ENCODE data around the gene INKA2.

Gene INKA2

DNA sequence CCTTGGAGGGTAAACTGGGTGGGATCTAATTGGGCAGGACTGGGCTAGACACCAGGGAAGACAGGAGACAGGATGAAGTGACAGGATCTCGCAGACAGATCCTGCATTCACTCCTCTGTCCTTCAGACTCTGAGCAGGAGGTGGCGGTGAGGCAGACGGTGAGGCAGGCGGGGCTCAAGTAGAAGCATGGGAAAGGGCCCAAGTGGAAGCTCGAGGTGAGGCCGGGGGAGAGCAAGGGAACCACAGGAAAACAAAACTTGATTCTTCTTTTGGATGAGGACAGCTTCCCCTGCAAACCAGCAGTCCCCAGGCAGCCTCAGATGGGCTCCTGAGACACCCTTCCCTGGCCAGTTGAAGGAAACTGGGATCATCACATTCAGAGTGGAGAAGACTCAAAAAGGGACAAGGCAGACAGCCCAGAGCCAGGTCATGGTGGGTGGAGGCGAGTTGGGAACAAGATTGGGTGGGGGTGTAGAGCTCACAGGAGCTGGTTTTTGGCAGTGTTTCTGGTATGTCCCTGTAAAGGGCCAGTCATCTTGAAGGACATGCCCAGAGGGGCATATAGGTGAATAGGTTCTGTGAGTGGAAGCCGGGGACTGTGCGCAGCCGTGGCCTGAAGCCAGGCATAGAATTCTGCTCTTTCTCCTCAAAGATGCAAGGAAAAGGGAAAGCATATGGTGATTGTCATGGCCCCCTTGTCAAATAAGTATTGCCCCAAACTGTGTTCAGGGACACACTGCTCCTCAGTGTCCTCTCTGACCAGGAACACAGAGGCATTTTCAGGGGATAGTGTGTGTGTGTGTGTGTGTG is 18.0 kb downstream of the INKA2 start:
- no peaks in the 10 kb centered on the region for H3K79me2 ChIP-seq (ENCODE audit: low read length)
- no peak overlapping the region for H3K4me2 ChIP-seq (ENCODE audit: low read depth, low read length)
- H3K9me2 ChIP-seq (replicated peaks; ENCODE audit: insufficient read depth, low read length): no peaks in the 10 kb centered on the region
- no peaks in the 10 kb centered on the region for H3K27me3 ChIP-seq (replicated peaks; ENCODE audit: insufficient read depth, low read length)
- H3K27ac ChIP-seq (ENCODE audit: low read length): no peak overlapping the region
- TF ChIP-seq, protein P1, sequence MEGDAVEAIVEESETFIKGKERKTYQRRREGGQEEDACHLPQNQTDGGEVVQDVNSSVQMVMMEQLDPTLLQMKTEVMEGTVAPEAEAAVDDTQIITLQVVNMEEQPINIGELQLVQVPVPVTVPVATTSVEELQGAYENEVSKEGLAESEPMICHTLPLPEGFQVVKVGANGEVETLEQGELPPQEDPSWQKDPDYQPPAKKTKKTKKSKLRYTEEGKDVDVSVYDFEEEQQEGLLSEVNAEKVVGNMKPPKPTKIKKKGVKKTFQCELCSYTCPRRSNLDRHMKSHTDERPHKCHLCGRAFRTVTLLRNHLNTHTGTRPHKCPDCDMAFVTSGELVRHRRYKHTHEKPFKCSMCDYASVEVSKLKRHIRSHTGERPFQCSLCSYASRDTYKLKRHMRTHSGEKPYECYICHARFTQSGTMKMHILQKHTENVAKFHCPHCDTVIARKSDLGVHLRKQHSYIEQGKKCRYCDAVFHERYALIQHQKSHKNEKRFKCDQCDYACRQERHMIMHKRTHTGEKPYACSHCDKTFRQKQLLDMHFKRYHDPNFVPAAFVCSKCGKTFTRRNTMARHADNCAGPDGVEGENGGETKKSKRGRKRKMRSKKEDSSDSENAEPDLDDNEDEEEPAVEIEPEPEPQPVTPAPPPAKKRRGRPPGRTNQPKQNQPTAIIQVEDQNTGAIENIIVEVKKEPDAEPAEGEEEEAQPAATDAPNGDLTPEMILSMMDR (IDR thresholded peaks at IDR 0.05; ENCODE audit: low read length): no peak
- TF ChIP-seq EZH2phosphoT487 (IDR thresholded peaks at IDR 0.05; ENCODE audit: low read length) (no peak), EZH2 (optimal IDR thresholded peaks at IDR 0.05; ENCODE audit: low read depth, low read length) (no peak)
- H4K20me1 ChIP-seq (ENCODE audit: insufficient read depth, low read length): no peaks in the 10 kb centered on the region
- H3K4me1 ChIP-seq (ENCODE audit: low read length): peaks cover 7% of the 10 kb centered on the region
- no peak overlapping the region for H3K9ac ChIP-seq (ENCODE audit: low read length)
- H2AFZ ChIP-seq (ENCODE audit: low read length): no peak overlapping the region
- DNase-seq: no peak
- H3K4me3 ChIP-seq (ENCODE audit: low read length): no peak overlapping the region
- peaks cover 4% of the 10 kb centered on the region; the same call in 1 of the 2 replicates for H3F3A ChIP-seq (ENCODE audit: insufficient read depth, low read length)
- no peaks in the 10 kb centered on the region for H3K36me3 ChIP-seq (replicated peaks; ENCODE audit: insufficient read depth, low read length)
- H3K9me3 ChIP-seq (replicated peaks; ENCODE audit: insufficient read depth, low read length): no peaks in the 10 kb centered on the region

GRCh38 chr1:111720274-111720976 is 18.8 kb downstream of the INKA2 start:
- H3K36me3 ChIP-seq (replicated peaks; ENCODE audit: insufficient read depth, low read length): no peaks in the 10 kb centered on the region
- TF ChIP-seq, protein P1 (IDR thresholded peaks at IDR 0.05; ENCODE audit: low read length): no peak
- no peak for TF ChIP-seq EZH2phosphoT487 (IDR thresholded peaks at IDR 0.05; ENCODE audit: low read length)
- TF ChIP-seq EZH2 (optimal IDR thresholded peaks at IDR 0.05; ENCODE audit: low read depth, low read length): no peak
- H3K4me3 ChIP-seq (ENCODE audit: low read length): no peak overlapping the region
- H3K27ac ChIP-seq (ENCODE audit: low read length): no peak overlapping the region
- H3K9me2 ChIP-seq (replicated peaks; ENCODE audit: insufficient read depth, low read length): no peaks in the 10 kb centered on the region
- no peaks in the 10 kb centered on the region for H3K27me3 ChIP-seq (replicated peaks; ENCODE audit: insufficient read depth, low read length)
- H3K9ac ChIP-seq (ENCODE audit: low read length): no peak overlapping the region
- no peaks in the 10 kb centered on the region for H4K20me1 ChIP-seq (ENCODE audit: insufficient read depth, low read length)
- H3K9me3 ChIP-seq (replicated peaks; ENCODE audit: insufficient read depth, low read length): no peaks in the 10 kb centered on the region
- peaks cover 7% of the 10 kb centered on the region for H3K4me1 ChIP-seq (ENCODE audit: low read length)
- H3K79me2 ChIP-seq (ENCODE audit: low read length): no peaks in the 10 kb centered on the region
- H3K4me2 ChIP-seq (ENCODE audit: low read depth, low read length): no peak overlapping the region
- H3F3A ChIP-seq (ENCODE audit: insufficient read depth, low read length): peaks cover 4% of the 10 kb centered on the region; the same call in 1 of the 2 replicates
- DNase-seq: no peak
- no peak overlapping the region for H2AFZ ChIP-seq (ENCODE audit: low read length)

DNA sequence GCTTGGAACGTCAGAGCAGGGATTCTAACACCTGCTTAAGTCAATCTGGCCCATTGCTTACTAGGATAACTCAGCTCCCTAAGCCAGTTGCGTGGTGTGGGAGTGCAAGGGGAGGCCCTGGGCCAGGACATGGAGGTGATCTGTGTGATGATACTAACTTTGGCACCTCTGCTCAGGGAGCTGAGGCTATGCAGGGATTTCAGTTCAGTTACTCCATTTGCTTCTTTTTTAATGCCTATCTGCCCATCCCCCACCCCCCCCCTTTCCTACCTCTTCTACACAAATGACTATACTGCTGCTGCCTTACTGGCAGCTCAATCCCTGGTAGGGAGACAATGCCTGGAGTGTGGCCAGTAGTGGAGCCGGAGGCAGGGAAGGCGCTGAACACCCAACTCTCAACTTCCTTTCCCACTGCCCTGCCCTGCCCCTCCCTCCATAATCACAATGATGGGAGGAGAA is 19.5 kb downstream of the INKA2 start:
- Histone ChIP-seq H3K9me3 (replicated peaks; ENCODE audit: insufficient read depth, low read length) (no peaks in the 10 kb centered on the region), H3K4me1 (ENCODE audit: low read length) (peaks cover 7% of the 10 kb centered on the region), H3K9me2 (replicated peaks; ENCODE audit: insufficient read depth, low read length) (no peaks in the 10 kb centered on the region), H3K36me3 (replicated peaks; ENCODE audit: insufficient read depth, low read length) (no peaks in the 10 kb centered on the region), H3K4me3 (ENCODE audit: low read length) (no peak overlapping the region), H2AFZ (ENCODE audit: low read length) (no peak overlapping the region), H3K27ac (ENCODE audit: low read length) (no peak overlapping the region), H3F3A (ENCODE audit: insufficient read depth, low read length) (peaks cover 4% of the 10 kb centered on the region; the same call in 1 of the 2 replicates), H3K4me2 (ENCODE audit: low read depth, low read length) (no peak overlapping the region), H3K9ac (ENCODE audit: low read length) (no peak overlapping the region), H4K20me1 (ENCODE audit: insufficient read depth, low read length) (no peaks in the 10 kb centered on the region), H3K79me2 (ENCODE audit: low read length) (no peaks in the 10 kb centered on the region), H3K27me3 (replicated peaks; ENCODE audit: insufficient read depth, low read length) (no peaks in the 10 kb centered on the region)
- DNase-seq: no peak
- TF ChIP-seq EZH2phosphoT487 (IDR thresholded peaks at IDR 0.05; ENCODE audit: low read length): no peak
- TF ChIP-seq, protein P1 (IDR thresholded peaks at IDR 0.05; ENCODE audit: low read length): no peak

Data from MM.1S (cell line).